Neuron (in vitro differentiated cells): ENCODE results near the gene PIP5K1B.

Experiments used
- H2AFZ ChIP-seq: one replicate; pipeline ENCODE4 v1.6.1; 2013; ENCODE audit warnings: low read depth, mild to moderate bottlenecking, inconsistent platforms, low read length, moderate library complexity
- H3K27me3 ChIP-seq: one replicate; pipeline ENCODE4 v1.6.1; 2013; ENCODE audit warnings: low read length; ENCODE audit not compliant: insufficient read depth
- H3K36me3 ChIP-seq: one replicate; pipeline ENCODE4 v1.6.1; 2013; ENCODE audit warnings: low read length; ENCODE audit not compliant: insufficient read depth
- H3K4me1 ChIP-seq: one replicate; pipeline ENCODE4 v1.6.1; 2013; ENCODE audit warnings: low read length; ENCODE audit not compliant: insufficient read depth
- H3K4me3 ChIP-seq: 2 replicates; pipeline ENCODE4 v1.5.1; 2013; ENCODE audit warnings: mild to moderate bottlenecking, low read length, moderate library complexity
- H3K9me3 ChIP-seq: one replicate; pipeline ENCODE4 v1.6.1; 2013; ENCODE audit warnings: low read length

Gene PIP5K1B

GRCh38 chr9:68851657-68852056 is 146.6 kb downstream of the PIP5K1B start:
- no peaks in the 10 kb centered on the region for H3K9me3 ChIP-seq
- H3K4me1 ChIP-seq = peaks cover 3% of the 10 kb centered on the region
- no peak overlapping the region for H2AFZ ChIP-seq
- no peak overlapping the region for H3K4me3 ChIP-seq
- no peaks in the 10 kb centered on the region for H3K27me3 ChIP-seq
- H3K36me3 ChIP-seq = no peaks in the 10 kb centered on the region

- H3K4me3 ChIP-seq = no peak overlapping the region
- H3K4me1 ChIP-seq = peaks cover 3% of the 10 kb centered on the region
- H3K27me3 ChIP-seq = no peaks in the 10 kb centered on the region
- no peaks in the 10 kb centered on the region for H3K36me3 ChIP-seq
- H3K9me3 ChIP-seq = no peaks in the 10 kb centered on the region
- H2AFZ ChIP-seq = no peak overlapping the region
Measured at GRCh38 chr9:68852941-68853340, 147.9 kb downstream of the PIP5K1B start.

GRCh38 chr9:68859347-68859746 is 154.3 kb downstream of the PIP5K1B start:
- no peaks in the 10 kb centered on the region for H3K27me3 ChIP-seq
- H3K36me3 ChIP-seq = no peaks in the 10 kb centered on the region
- H3K4me1 ChIP-seq = peaks cover 3% of the 10 kb centered on the region
- H2AFZ ChIP-seq = no peak overlapping the region
- no peaks in the 10 kb centered on the region for H3K9me3 ChIP-seq
- no peak overlapping the region for H3K4me3 ChIP-seq

GRCh38 chr9:68860419-68860818 is 155.4 kb downstream of the PIP5K1B start:
- Histone ChIP-seq H3K4me3 (no peak overlapping the region), H3K4me1 (peaks cover 3% of the 10 kb centered on the region), H3K9me3 (no peaks in the 10 kb centered on the region), H2AFZ (no peak overlapping the region), H3K27me3 (no peaks in the 10 kb centered on the region), H3K36me3 (no peaks in the 10 kb centered on the region)

- Histone ChIP-seq H3K27me3 (no peaks in the 10 kb centered on the region), H3K36me3 (no peaks in the 10 kb centered on the region), H3K4me3 (no peak overlapping the region), H2AFZ (no peak overlapping the region), H3K9me3 (no peaks in the 10 kb centered on the region), H3K4me1 (no peaks in the 10 kb centered on the region)
Measured at GRCh38 chr9:68861436-68861835, 156.4 kb downstream of the PIP5K1B start.

GRCh38 chr9:68867066-68867465 is 162.0 kb downstream of the PIP5K1B start:
- Histone ChIP-seq H3K9me3 (no peaks in the 10 kb centered on the region), H3K27me3 (no peaks in the 10 kb centered on the region), H3K36me3 (no peaks in the 10 kb centered on the region), H3K4me1 (peaks cover 28% of the 10 kb centered on the region), H2AFZ (no peak overlapping the region), H3K4me3 (no peak overlapping the region)

GRCh38 chr9:68869022-68869421 is 164.0 kb downstream of the PIP5K1B start:
- Histone ChIP-seq H2AFZ (no peak overlapping the region), H3K4me1 (peaks cover 38% of the 10 kb centered on the region), H3K27me3 (no peaks in the 10 kb centered on the region), H3K4me3 (no peak overlapping the region), H3K9me3 (no peaks in the 10 kb centered on the region), H3K36me3 (no peaks in the 10 kb centered on the region)

- Histone ChIP-seq H3K4me1 (peaks cover 41% of the 10 kb centered on the region), H3K36me3 (no peaks in the 10 kb centered on the region), H3K4me3 (no peak overlapping the region), H2AFZ (no peak overlapping the region), H3K9me3 (no peaks in the 10 kb centered on the region), H3K27me3 (no peaks in the 10 kb centered on the region)
Measured at GRCh38 chr9:68870086-68870485, 165.0 kb downstream of the PIP5K1B start.

- no peaks in the 10 kb centered on the region for H3K9me3 ChIP-seq
- H2AFZ ChIP-seq = no peak overlapping the region
- H3K36me3 ChIP-seq = no peaks in the 10 kb centered on the region
- no peak overlapping the region for H3K4me3 ChIP-seq
- H3K4me1 ChIP-seq = peaks cover 45% of the 10 kb centered on the region
- H3K27me3 ChIP-seq = no peaks in the 10 kb centered on the region
Measured at GRCh38 chr9:68871236-68871635, 166.2 kb downstream of the PIP5K1B start.

- H3K36me3 ChIP-seq = no peaks in the 10 kb centered on the region
Measured at GRCh38 chr9:68872026-68872501, 167.0 kb downstream of the PIP5K1B start.

GRCh38 chr9:68873179-68873578 is 168.1 kb downstream of the PIP5K1B start:
- no peaks in the 10 kb centered on the region for H3K27me3 ChIP-seq
- no peaks in the 10 kb centered on the region for H3K9me3 ChIP-seq
- H3K36me3 ChIP-seq = no peaks in the 10 kb centered on the region
- peaks cover 49% of the 10 kb centered on the region for H3K4me1 ChIP-seq
- H2AFZ ChIP-seq = no peak overlapping the region
- H3K4me3 ChIP-seq = no peak overlapping the region

More at GRCh38 chr9:68872026-68872501, 167.0 kb downstream of the PIP5K1B start:
- H2AFZ ChIP-seq = no peak overlapping the region
- no peaks in the 10 kb centered on the region for H3K9me3 ChIP-seq
- peaks cover 49% of the 10 kb centered on the region for H3K4me1 ChIP-seq
- peak overlapping the region; percentile 8 for H3K4me3 ChIP-seq
- H3K27me3 ChIP-seq = no peaks in the 10 kb centered on the region

GRCh38 chr9:68876273-68876672 is 171.2 kb downstream of the PIP5K1B start:
- H3K36me3 ChIP-seq = no peaks in the 10 kb centered on the region
- no peak overlapping the region for H2AFZ ChIP-seq
- H3K4me3 ChIP-seq = no peak overlapping the region
- no peaks in the 10 kb centered on the region for H3K27me3 ChIP-seq
- H3K9me3 ChIP-seq = no peaks in the 10 kb centered on the region
- H3K4me1 ChIP-seq = peaks cover 30% of the 10 kb centered on the region

- H3K9me3 ChIP-seq = no peaks in the 10 kb centered on the region
- H3K4me1 ChIP-seq = peaks cover 25% of the 10 kb centered on the region
- no peak overlapping the region for H2AFZ ChIP-seq
- H3K4me3 ChIP-seq = no peak overlapping the region
- H3K27me3 ChIP-seq = no peaks in the 10 kb centered on the region
- H3K36me3 ChIP-seq = no peaks in the 10 kb centered on the region
Measured at GRCh38 chr9:68876681-68877080, 171.6 kb downstream of the PIP5K1B start.

- Histone ChIP-seq H3K9me3 (no peaks in the 10 kb centered on the region), H3K4me1 (peaks cover 20% of the 10 kb centered on the region), H2AFZ (no peak overlapping the region), H3K27me3 (no peaks in the 10 kb centered on the region), H3K36me3 (no peaks in the 10 kb centered on the region), H3K4me3 (no peak overlapping the region)
Measured at GRCh38 chr9:68877219-68877618, 172.2 kb downstream of the PIP5K1B start.
